ENCODE results near the gene CEACAM7. TPM values are rescaled to one million over a fixed set of nuclear protein-coding genes. Genes with fewer than 3 reads are reported as not detected.

Gene CEACAM7
- total and polyA plus RNA-seq, 2 of the 13 experiments (the other 11 are each of a cell fraction or from before 2014, with no cell fraction given) = not detected

- ChIA-PET CTCF (ENCODE audit: low intra/inter-chr PET ratio, low total read pairs) (no interaction called here), POLR2A (no interaction called here)
- H3K79me2 ChIP-seq (ENCODE audit: insufficient read depth, low read length) = no peaks in the 10 kb centered on the region
- H3K4me1 ChIP-seq (ENCODE audit: insufficient read depth, low read length) = no peaks in the 10 kb centered on the region
- in situ Hi-C loops (cut with HindIII; ENCODE audit: extremely low pct_ligation_motif_present, low pct_unique_long_range_greater_than_20kb) = no loop called here
- H3K9ac ChIP-seq (ENCODE audit: insufficient read depth, low read depth, low read length) = no peak overlapping the region
- no TSS peak for BruUV-seq (replicated peaks)
- H4K20me1 ChIP-seq (ENCODE audit: insufficient read depth, low read length) = 0 out of 2 replicates have a peak, but pooled peaks cover 2% of the 10 kb centered on the region
- no peaks in the 10 kb centered on the region for H3K36me3 ChIP-seq (replicated peaks in 1 of 2; ENCODE audit: control insufficient read depth in 1 of 2, insufficient read depth in 2 of 2, low read length in 2 of 2)
- H3K4me2 ChIP-seq (ENCODE audit: low read depth, low read length) = no peak overlapping the region
- DNase-seq (ENCODE audit: low spot score) (no peak), ATAC-seq (no peak), FAIRE-seq (no peak)
- no peaks in the 10 kb centered on the region for H3K9me3 ChIP-seq (ENCODE audit: low read length)
- H3K27ac ChIP-seq (ENCODE audit: extremely low read length, insufficient read depth, low read length) = no peak overlapping the region
- intact Hi-C loops (cut with micrococcal nuclease; ENCODE audit: unreplicated experiment) = no loop called here
- H3K4me3 ChIP-seq (replicated peaks in 1 of 3; ENCODE audit: insufficient read depth in 1 of 3, low read depth in 2 of 3, low read length in 3 of 3) = no peak overlapping the region
- H3K27me3 ChIP-seq (ENCODE audit: control insufficient read depth in 1 of 2, insufficient read depth in 2 of 2, low read length in 2 of 2) = peaks cover 0 to 4% of the 10 kb centered on the region in 2 experiments; a peak in 1 of 5 replicates
- TF ChIP-seq SRY (CRISPR knock-in tag; IDR thresholded peaks at IDR 0.05) (no peak), DNMT3B (CRISPR knock-in tag; conservative IDR thresholded peaks at IDR 0.05) (no peak), ONECUT2 (CRISPR knock-in tag; IDR thresholded peaks at IDR 0.05) (no peak), HOXD1 (CRISPR knock-in tag; IDR thresholded peaks at IDR 0.05) (no peak), JUN (CRISPR knock-in tag; IDR thresholded peaks at IDR 0.05) (no peak), RAD21 (CRISPR knock-in tag; IDR thresholded peaks at IDR 0.05) (no peak), ZNF569 (CRISPR knock-in tag; IDR thresholded peaks at IDR 0.05; ENCODE audit: borderline replicate concordance) (no peak), ZBTB33 (CRISPR knock-in tag; IDR thresholded peaks at IDR 0.05) (no peak), KDM3A (CRISPR knock-in tag; IDR thresholded peaks at IDR 0.05; ENCODE audit: low read depth) (no peak), MXD3 (CRISPR knock-in tag; IDR thresholded peaks at IDR 0.05) (no peak), ZSCAN21 (CRISPR knock-in tag; IDR thresholded peaks at IDR 0.05; ENCODE audit: borderline replicate concordance) (no peak), MAFG (CRISPR knock-in tag; IDR thresholded peaks at IDR 0.05) (no peak), TCF7 (IDR thresholded peaks at IDR 0.05; ENCODE audit: low read depth) (no peak), CENPX (CRISPR knock-in tag; IDR thresholded peaks at IDR 0.05) (no peak)
- H2AFZ ChIP-seq (ENCODE audit: low read length) = no peak overlapping the region
- 0% methylated on average over 4 of the region's 9 CpGs for WGBS (ENCODE audit: low lambda C conversion rate)
These were observed 9.3 kb upstream of the CEACAM7 start for GRCh38 chr19:41697198-41697855.

All from HepG2 (cell line).